Heart right ventricle (tissue), 16 donors: Measurements from ENCODE around the gene PIP5K1C. TPM values are rescaled to one million over a fixed set of nuclear protein-coding genes. Genes with fewer than 3 reads are reported as not detected.

ENCODE experiments used
- ATAC-seq, 8 donors: fragments of 200-7000 bp; cut with Tn5 transposase; one replicate each; pipeline ENCODE4 v1.9.1; 2020; ENCODE audit warnings: mild to moderate bottlenecking in 8 of 8, moderate library complexity in 8 of 8, moderate number of reproducible peaks in 1 of 8
- DNase-seq, 2 donors: peaks; one replicate each; pipeline ENCODE4 v3.0.0-alpha.2; 2020
- H3K27ac ChIP-seq, 10 donors: fragments of 200-600 bp; sonication (generic) in 2 of 10; one replicate each; pipeline versions ENCODE4 v1.5.0 to v1.8.0; 2020 to 2022; ENCODE audit warnings: mild to moderate bottlenecking in 3 of 10
- H3K27me3 ChIP-seq, 7 donors: fragments of 200-600 bp; one replicate each; pipeline ENCODE4 v1.8.0; 2021 to 2022; ENCODE audit warnings: mild to moderate bottlenecking in 2 of 7
- H3K36me3 ChIP-seq, 9 donors: fragments of 200-600 bp; sonication (generic) in 1 of 9; one replicate each; pipeline versions ENCODE4 v1.5.0 to v1.8.0; 2020 to 2022; ENCODE audit warnings: mild to moderate bottlenecking in 2 of 9
- H3K4me1 ChIP-seq, 9 donors: fragments of 200-600 bp; sonication (generic) in 1 of 9; one replicate each; pipeline versions ENCODE4 v1.5.0 to v1.8.0; 2020 to 2022; ENCODE audit warnings: mild to moderate bottlenecking in 4 of 9
- H3K4me3 ChIP-seq, 10 donors: fragments of 200-600 bp; sonication (generic) in 2 of 10; one replicate each; pipeline versions ENCODE4 v1.5.0 to v1.8.0; 2020 to 2022; ENCODE audit warnings: mild to moderate bottlenecking in 7 of 10, moderate library complexity in 2 of 10
- H3K9me3 ChIP-seq, 11 donors: fragments of 200-600 bp in 10 of 11; sonication (generic) in 2 of 11; one replicate each; pipeline versions ENCODE4 v1.5.0 to v1.8.0; 2013 to 2022; ENCODE audit warnings: mild to moderate bottlenecking in 2 of 11, control low read depth in 1 of 11, moderate library complexity in 1 of 11
- WGBS, 2 donors: extraction: QIAGEN DNeasy Blood & Tissue Kit; methylation state at CpG; one replicate each; pipeline ENCODE4 v1.1.7; 2013; ENCODE audit warnings: inconsistent platforms in 1 of 2; 5-methylcytosine and 5-hydroxymethylcytosine counted together
- intact Hi-C, 10 donors: fragments of 100-400 bp; cut with DNase I; formaldehyde crosslinking; loops; one replicate each; pipeline versions ENCODE4 v1.11.1 to v1.14.2; 2022
- polyA plus RNA-seq, 2 donors: library from polyadenylated mRNA; stranded (reverse); fragments of 200-250 nt; gene quantifications; one replicate each; pipeline ENCODE4 v1.2.3, GENCODE V29; 2013
- total RNA-seq, 10 donors: library from RNA; stranded (reverse); fragmentation: NEBNext Ultra II Directional in 3 of 10; extraction: Animal tissue kit (Norgen Biotek cat#: 25700) in 3 of 10; gene quantifications; one replicate each; pipeline versions ENCODE4 v1.2.1 to v1.2.4, GENCODE V29; 2021 to 2023
- TF ChIP-seq, protein P1 (sequence below), 9 donors: fragments of 200-600 bp; sonication (generic) in 2 of 9; IDR thresholded peaks; one replicate each; pipeline versions ENCODE4 v1.5.0 to v1.8.0; 2021 to 2022; ENCODE audit warnings: antibody characterized with exemption in 9 of 9, mild to moderate bottlenecking in 5 of 9, moderate library complexity in 1 of 9
- donor health status: Arrhythmogenic right ventricular cardiomyopathy.
- donor health status: ischemic (EF 13 %, LVEDD 7.1; RV severe dilation, severe dysfunction).
- donor health status: healthy with polysubstance abuse.
- donor health status: DM: no; HTN: yes; CAD: no.
- donor health status: DM: no; HTN: no; CAD: no.
- donor health status: ischemic (EF 25% LVEDD 6.9; RV normal size, moderate dysfunction).
- donor health status: ischemic (EF 25% LVEDD 5.7; RV mildly dilated, moderate dysfunction).
- donor health status: healthy.
- donor health status: DM: yes; HTN: yes; CAD: no.
- donor health status: Ischemic cardiomyopathy.
- donor health status: ischemic (EF 35%, LVEDD 5.7; RV mildly dilated, moderate dysfunction).
- donor health status: nonischemic (EF 11% LVEDD 7.7; RV severe dilation, severe dysfunction).
- donor health status: DM: yes; HTN: yes; CAD: no.
- donor health status: PGD.
- donor health status: ischemic (EF 29% LVEDD 5.4; RV normal size, mild dysfunction).
- donor health status: nonischemic (EF 23%, LVEDD 6.1; RV moderate dilation, normal function).

PIP5K1C gene
- total and polyA plus RNA-seq, 12 donors = 18.3 to 46.6 (median 34.9) TPM

GRCh38 chr19:3684054-3684816, 16.0 kb downstream of the PIP5K1C start:
- Histone ChIP-seq H3K36me3 (peaks cover 0 to 23% (median 6%) of the 10 kb centered on the region in 9 donors), H3K27ac (peak overlapping the region in 9 of 10 donors; percentile 4 to 86 (median 78)), H3K4me3 (no peak overlapping the region), H3K9me3 (peaks cover 0 to 12% (median 5%) of the 10 kb centered on the region in 11 donors), H3K27me3 (no peaks in the 10 kb centered on the region), H3K4me1 (peaks cover 4 to 55% (median 24%) of the 10 kb centered on the region in 9 donors)
- intact Hi-C loops = no loop called here
- ATAC-seq (peak in 4 of 8 donors; percentile 0 to 4 (median 2)), DNase-seq (no peak)
- WGBS, 2 donors = 77% methylated on average over 23 of the region's 23 CpGs
- TF ChIP-seq, protein P1, sequence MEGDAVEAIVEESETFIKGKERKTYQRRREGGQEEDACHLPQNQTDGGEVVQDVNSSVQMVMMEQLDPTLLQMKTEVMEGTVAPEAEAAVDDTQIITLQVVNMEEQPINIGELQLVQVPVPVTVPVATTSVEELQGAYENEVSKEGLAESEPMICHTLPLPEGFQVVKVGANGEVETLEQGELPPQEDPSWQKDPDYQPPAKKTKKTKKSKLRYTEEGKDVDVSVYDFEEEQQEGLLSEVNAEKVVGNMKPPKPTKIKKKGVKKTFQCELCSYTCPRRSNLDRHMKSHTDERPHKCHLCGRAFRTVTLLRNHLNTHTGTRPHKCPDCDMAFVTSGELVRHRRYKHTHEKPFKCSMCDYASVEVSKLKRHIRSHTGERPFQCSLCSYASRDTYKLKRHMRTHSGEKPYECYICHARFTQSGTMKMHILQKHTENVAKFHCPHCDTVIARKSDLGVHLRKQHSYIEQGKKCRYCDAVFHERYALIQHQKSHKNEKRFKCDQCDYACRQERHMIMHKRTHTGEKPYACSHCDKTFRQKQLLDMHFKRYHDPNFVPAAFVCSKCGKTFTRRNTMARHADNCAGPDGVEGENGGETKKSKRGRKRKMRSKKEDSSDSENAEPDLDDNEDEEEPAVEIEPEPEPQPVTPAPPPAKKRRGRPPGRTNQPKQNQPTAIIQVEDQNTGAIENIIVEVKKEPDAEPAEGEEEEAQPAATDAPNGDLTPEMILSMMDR (IDR thresholded peaks at IDR 0.05) = no peak

DNA sequence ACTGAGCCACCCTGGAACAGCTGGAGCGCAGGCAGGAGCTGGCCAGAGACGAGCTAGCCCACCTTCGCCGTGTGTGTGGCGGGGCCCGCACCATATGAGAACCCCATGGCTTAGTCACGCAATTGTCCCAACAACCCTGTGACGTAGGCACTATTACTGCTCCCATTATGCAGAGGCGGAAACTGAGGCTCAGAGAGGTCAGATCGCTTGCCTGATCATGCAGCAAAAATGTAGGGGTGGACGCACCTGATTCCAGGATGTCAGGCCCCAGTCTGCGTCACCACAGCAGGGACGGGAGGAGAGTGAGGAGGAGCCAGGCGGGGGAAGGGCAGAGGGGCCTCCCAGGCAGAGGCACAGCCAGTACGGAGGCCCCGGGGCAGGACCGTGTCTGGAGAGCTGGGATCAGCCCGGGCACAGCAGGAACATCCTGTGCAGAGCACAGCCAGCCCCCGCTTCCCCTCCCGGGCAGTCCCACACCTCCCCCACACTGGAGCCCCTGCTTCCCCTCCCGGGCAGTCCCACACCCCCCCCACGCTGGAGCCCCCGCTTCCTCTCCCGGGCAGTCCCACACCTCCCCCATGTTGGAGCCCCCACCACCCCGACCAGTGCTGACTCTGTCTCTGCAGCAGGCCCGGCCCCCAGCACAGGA, 16.7 kb downstream of the PIP5K1C start:
- ATAC-seq (peak; percentile 41 to 93 (median 82)), DNase-seq (peak; percentile 56 to 63)
- 48 to 58% methylated on average over 20 to 26 of the region's 26 CpGs for WGBS, 2 donors
- Histone ChIP-seq H3K36me3 (peaks cover 0 to 23% (median 6%) of the 10 kb centered on the region in 9 donors), H3K4me1 (peaks cover 4 to 48% (median 24%) of the 10 kb centered on the region in 9 donors), H3K9me3 (peaks cover 0 to 12% (median 5%) of the 10 kb centered on the region in 11 donors), H3K4me3 (peak overlapping the region in 1 of 10 donors; percentile 2), H3K27me3 (no peaks in the 10 kb centered on the region), H3K27ac (peak overlapping the region; percentile 62 to 86 (median 80))
- intact Hi-C loops = loop anchor here in 1 of 10 donors (1.0 kb wide), 1 partner anchor 12 kb away; no protein-coding TSS in a partner anchor
- TF ChIP-seq, protein P1 (IDR thresholded peaks at IDR 0.05) = no peak

GRCh38 chr19:3682741-3683404, 17.4 kb downstream of the PIP5K1C start:
- TF ChIP-seq, protein P1 (IDR thresholded peaks at IDR 0.05) = no peak

DNA sequence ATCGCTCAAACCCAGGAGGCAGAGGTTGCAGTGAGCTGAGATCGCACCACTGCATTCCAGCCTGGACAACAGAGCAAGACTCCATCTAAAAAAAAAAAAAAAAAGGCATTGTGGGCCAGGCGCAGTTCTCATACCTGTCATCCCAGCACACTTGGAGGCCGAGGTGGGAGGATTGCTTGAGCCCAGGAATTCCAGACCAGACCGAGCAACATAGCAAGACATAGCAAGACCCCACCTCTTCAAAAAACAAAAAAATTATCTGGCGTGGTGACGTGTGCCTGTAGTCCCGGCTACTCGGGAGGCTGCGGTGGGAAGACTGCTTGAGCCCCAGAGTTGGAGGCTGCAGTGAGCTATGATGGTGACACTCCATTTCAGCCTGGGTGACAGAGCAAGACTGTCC, 18.0 kb downstream of the PIP5K1C start:
- 89 to 95% methylated on average over 10 of the region's 10 CpGs for WGBS, 2 donors
- ATAC-seq (no peak), DNase-seq (no peak)
- intact Hi-C loops = no loop called here
- Histone ChIP-seq H3K4me1 (peaks cover 4 to 37% (median 14%) of the 10 kb centered on the region in 9 donors), H3K27me3 (no peaks in the 10 kb centered on the region), H3K4me3 (no peak overlapping the region), H3K9me3 (peaks cover 0 to 12% (median 5%) of the 10 kb centered on the region in 11 donors), H3K36me3 (peaks cover 0 to 23% (median 6%) of the 10 kb centered on the region in 9 donors), H3K27ac (peak overlapping the region in 6 of 10 donors; percentile 31 to 86 (median 80))
- TF ChIP-seq, protein P1 (IDR thresholded peaks at IDR 0.05) = no peak

More at GRCh38 chr19:3682741-3683404, 17.4 kb downstream of the PIP5K1C start:
- DNase-seq (no peak), ATAC-seq (peak in 6 of 8 donors; percentile 25 to 48 (median 34))
- H3K36me3 ChIP-seq = peaks cover 0 to 23% (median 6%) of the 10 kb centered on the region in 9 donors
- 67 to 68% methylated on average over 17 of the region's 17 CpGs for WGBS, 2 donors
- H3K4me1 ChIP-seq = peaks cover 4 to 42% (median 18%) of the 10 kb centered on the region in 9 donors
- H3K4me3 ChIP-seq = peak overlapping the region in 1 of 10 donors; percentile 2
- peaks cover 0 to 12% (median 5%) of the 10 kb centered on the region in 11 donors for H3K9me3 ChIP-seq
- intact Hi-C loops = loop anchor here in 1 of 10 donors (1.0 kb wide), 1 partner anchor 12 kb away; no protein-coding TSS in a partner anchor
- H3K27me3 ChIP-seq = no peaks in the 10 kb centered on the region
- H3K27ac ChIP-seq = peak overlapping the region; percentile 62 to 86 (median 80)
